Astrocyte (in vitro differentiated cells and primary cell): Measurements from ENCODE around the gene DCLK1.

Source experiments
- CTCF ChIP-seq: IDR thresholded peaks from 2 replicates; pipeline ENCODE4 v1.5.1; 2011; ENCODE audit warnings: low read depth, mild to moderate bottlenecking, inconsistent platforms, low read length, moderate library complexity; ENCODE audit not compliant: insufficient read depth
- EZH2 ChIP-seq: IDR thresholded peaks from 2 replicates; pipeline ENCODE4 v1.6.1; 2012; ENCODE audit warnings: mild to moderate bottlenecking, low read length, inconsistent platforms; ENCODE audit not compliant: insufficient read depth

GRCh38 chr13:36148446-36148845 is 17.3 kb upstream of the DCLK1 start:
- TF ChIP-seq CTCF (no peak), EZH2 (no peak)
